Measurements from ENCODE around the gene LRRC4B. TPM values are rescaled to one million over a fixed set of nuclear protein-coding genes. Genes with fewer than 3 reads are reported as not detected.

Gene LRRC4B
- total RNA-seq, 1 experiment from 2014 or later, result 3.8 TPM

- no peaks in the 10 kb centered on the region for H3K9me3 ChIP-seq (ENCODE audit: control insufficient read depth, low read depth, low read length)
- H3K23me2 ChIP-seq (ENCODE audit: insufficient read length, low read depth, low read length, poor library complexity, severe bottlenecking), result no peaks in the 10 kb centered on the region
- H3K4me3 Mint-ChIP-seq, result no peak overlapping the region
- H3T11ph ChIP-seq (ENCODE audit: low read length), result no peak overlapping the region
- no peak overlapping the region for H3K9ac ChIP-seq (ENCODE audit: extremely low read depth, insufficient read length, low read length)
- no CpG with 5 or more reads among the region's 5 CpGs for WGBS (ENCODE audit: extremely low coverage, insufficient read length, low lambda C conversion rate)
- no peak overlapping the region for H2BK12ac ChIP-seq (ENCODE audit: insufficient read length, low read depth, low read length)
- no peak overlapping the region for H4K91ac ChIP-seq (ENCODE audit: insufficient read length, low read depth, low read length)
- H3K18ac ChIP-seq (ENCODE audit: insufficient read length, low read depth, low read length), result no peak overlapping the region
- no peak overlapping the region for H2BK20ac ChIP-seq (ENCODE audit: low read depth, low read length, poor library complexity, severe bottlenecking)
- no peak for TF ChIP-seq CTCF (conservative IDR thresholded peaks at IDR 0.05)
- H3K27me3 Mint-ChIP-seq (ENCODE audit: low read depth), result peaks cover 47% of the 10 kb centered on the region
- H3K23ac ChIP-seq (ENCODE audit: insufficient read length, low read depth, low read length), result no peak overlapping the region
- no peak overlapping the region for H2BK5ac ChIP-seq (ENCODE audit: insufficient read length, low read length)
- no peak overlapping the region for H3K56ac ChIP-seq (ENCODE audit: insufficient read length, low read depth, low read length)
- no peaks in the 10 kb centered on the region for H4K20me1 ChIP-seq (ENCODE audit: control insufficient read depth, insufficient read depth, insufficient read length)
- no peaks in the 10 kb centered on the region; the same call in 1 of the 2 replicates for H3K27me3 ChIP-seq (ENCODE audit: insufficient read depth, low read length)
- no peaks in the 10 kb centered on the region for H3K4me1 ChIP-seq (ENCODE audit: insufficient read depth, low read length)
- H3K36me3 Mint-ChIP-seq (ENCODE audit: insufficient read depth in 1 of 3, low read depth in 3 of 3), result peaks cover 4 to 10% (median 8%) of the 10 kb centered on the region in 3 experiments; a peak in 5 of 7 replicates
- H3K4me1 Mint-ChIP-seq, result peaks cover 0 to 5% of the 10 kb centered on the region in 2 experiments; a peak in 1 of 4 replicates
- no peaks in the 10 kb centered on the region for H3K79me2 ChIP-seq (ENCODE audit: insufficient read depth, low read length)
- no peak overlapping the region for H3K27ac ChIP-seq (ENCODE audit: insufficient read length, low read depth, low read length)
- H3K14ac ChIP-seq (ENCODE audit: insufficient read depth, low read length), result no peak overlapping the region
- H2AK5ac ChIP-seq (ENCODE audit: insufficient read length, low read length), result no peak overlapping the region
- H3K9me3 Mint-ChIP-seq, result peaks cover 20 to 21% of the 10 kb centered on the region in 2 experiments
- DNase-seq, result no peak
- H2BK15ac ChIP-seq (ENCODE audit: low read depth, low read length), result no peak overlapping the region
- no peak overlapping the region for H3K4ac ChIP-seq (ENCODE audit: low read depth, low read length)
- H3K27ac Mint-ChIP-seq, result no peak overlapping the region
- no peaks in the 10 kb centered on the region for H3K79me1 ChIP-seq (ENCODE audit: insufficient read depth, low read depth, low read length, poor library complexity, severe bottlenecking)
- no peak overlapping the region for H3K4me2 ChIP-seq (ENCODE audit: insufficient read depth, insufficient read length, low read length)
- no peak overlapping the region for H4K5ac ChIP-seq (ENCODE audit: insufficient read length, low read depth, low read length)
- no peak overlapping the region for H4K8ac ChIP-seq (replicated peaks; ENCODE audit: insufficient read length, low read depth, low read length)
- H2BK120ac ChIP-seq (ENCODE audit: low read depth, low read length, poor library complexity, severe bottlenecking), result no peak overlapping the region
- no peak overlapping the region for H2AFZ ChIP-seq (ENCODE audit: low read length)
Measured at GRCh38 chr19:50602089-50602422, 33.8 kb upstream of the LRRC4B start.
